Mesendoderm (in vitro differentiated cells): ENCODE measurements around the gene SHISA5. TPM values are rescaled to one million over a fixed set of nuclear protein-coding genes. Genes with fewer than 3 reads are reported as not detected.

ENCODE experiments used
- DNase-seq: peaks from one replicate; pipeline ENCODE4 v3.0.0; 2013
- H2AK5ac ChIP-seq: 2 replicates; pipeline ENCODE4 v1.6.1; 2013; ENCODE audit warnings: low read length, inconsistent platforms
- H2BK120ac ChIP-seq: 2 replicates; pipeline ENCODE4 v1.6.1; 2013; ENCODE audit warnings: low read depth, mild to moderate bottlenecking, low read length, moderate library complexity, mixed read lengths
- H2BK15ac ChIP-seq: replicated peaks from 2 replicates; pipeline ENCODE4 v1.6.1; 2013; ENCODE audit warnings: low read depth, mild to moderate bottlenecking, moderate library complexity
- H2BK5ac ChIP-seq: 2 replicates; pipeline ENCODE4 v1.6.1; 2013; ENCODE audit warnings: low read length, inconsistent platforms
- H3K18ac ChIP-seq: 2 replicates; pipeline ENCODE4 v1.6.1; 2013; ENCODE audit warnings: mild to moderate bottlenecking, low read length, mixed read lengths
- H3K23ac ChIP-seq: one replicate; pipeline ENCODE4 v1.6.1; 2013; ENCODE audit warnings: low read length
- H3K27ac ChIP-seq: 2 replicates; pipeline ENCODE4 v1.5.1; 2013; ENCODE audit warnings: low read depth, mild to moderate bottlenecking, inconsistent platforms, low read length, moderate library complexity
- H3K27me3 ChIP-seq: 2 replicates; pipeline ENCODE4 v1.6.1; 2013; ENCODE audit warnings: low read length, control low read depth, mild to moderate bottlenecking, inconsistent platforms; ENCODE audit not compliant: insufficient read depth, poor library complexity
- H3K36me3 ChIP-seq: 2 replicates; pipeline ENCODE4 v1.6.1; 2013; ENCODE audit warnings: low read length, inconsistent platforms; ENCODE audit not compliant: control insufficient read depth, insufficient read depth
- H3K4ac ChIP-seq: one replicate; pipeline ENCODE4 v1.6.1; 2013; ENCODE audit warnings: low read depth, mild to moderate bottlenecking, low read length, moderate library complexity
- H3K4me1 ChIP-seq: 2 replicates; pipeline ENCODE4 v1.6.1; 2013; ENCODE audit warnings: low read depth, low read length, inconsistent platforms; ENCODE audit not compliant: control insufficient read depth
- H3K4me2 ChIP-seq: 2 replicates; pipeline ENCODE4 v1.6.1; 2013; ENCODE audit warnings: low read length
- H3K4me3 ChIP-seq: 2 replicates; pipeline ENCODE4 v1.5.1; 2013; ENCODE audit warnings: mild to moderate bottlenecking, low read length
- H3K56ac ChIP-seq: one replicate; pipeline ENCODE4 v1.6.1; 2013; ENCODE audit warnings: low read length
- H3K79me1 ChIP-seq: 2 replicates; pipeline ENCODE4 v1.6.1; 2013; ENCODE audit warnings: low read length, inconsistent platforms
- H3K79me2 ChIP-seq: 2 replicates; pipeline ENCODE4 v1.6.1; 2013; ENCODE audit warnings: mild to moderate bottlenecking, low read length; ENCODE audit not compliant: control insufficient read depth, insufficient read depth
- H3K9ac ChIP-seq: 2 replicates; pipeline ENCODE4 v1.6.1; 2013; ENCODE audit warnings: low read length, inconsistent platforms
- H4K5ac ChIP-seq: one replicate; pipeline ENCODE4 v1.6.1; 2013; ENCODE audit warnings: low read length
- H4K8ac ChIP-seq: one replicate; pipeline ENCODE4 v1.6.1; 2013; ENCODE audit warnings: low read depth, mild to moderate bottlenecking, control low read depth, low read length, moderate library complexity
- WGBS: extraction: QIAGEN DNeasy Blood & Tissue Kit; methylation state at CpG from one replicate; pipeline ENCODE4 v1.1.7; 2013; ENCODE audit warnings: low lambda C conversion rate, missing lambda C conversion rate; ENCODE audit not compliant: insufficient coverage; ENCODE audit errors: extremely low coverage; 5-methylcytosine and 5-hydroxymethylcytosine counted together
- small RNA-seq: library from polyadenylated mRNA; stranded (forward); fragments of <200 nt; extraction: miRNeasy Mini kit (QIAGEN cat#:217004); gene quantifications from one replicate; pipeline ENCODE3, GENCODE V24; 2013; ENCODE audit not compliant: insufficient read depth

The SHISA5 gene

DNA sequence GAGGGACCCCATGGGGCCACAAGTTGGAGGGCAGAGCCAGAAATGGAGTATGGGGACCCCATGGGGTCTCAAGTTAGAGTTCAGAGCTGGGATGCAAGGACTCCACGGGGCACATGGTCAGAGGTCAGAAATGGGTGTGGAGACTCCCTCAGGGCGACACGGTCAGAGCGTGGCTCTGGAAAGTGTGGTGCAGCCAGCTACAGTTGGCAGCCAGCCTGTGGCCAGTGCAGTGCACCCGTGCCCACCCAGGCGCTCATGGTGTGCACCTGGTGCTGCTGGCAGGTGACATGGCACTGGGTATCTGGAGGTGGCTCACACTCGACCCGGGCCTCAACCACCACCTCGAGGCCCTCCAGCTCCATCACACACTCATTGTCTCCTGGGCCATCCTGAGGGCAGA, 85.3 kb downstream of the SHISA5 start:
- Histone ChIP-seq H3K56ac (no peak overlapping the region), H3K4ac (no peak overlapping the region), H2BK5ac (no peak overlapping the region), H3K79me1 (peaks cover 8% of the 10 kb centered on the region), H3K4me1 (no peaks in the 10 kb centered on the region), H3K27me3 (no peaks in the 10 kb centered on the region), H3K18ac (no peak overlapping the region), H3K23ac (no peak overlapping the region), H4K5ac (no peak overlapping the region), H2BK120ac (no peak overlapping the region), H2BK15ac (no peak overlapping the region), H3K36me3 (peaks cover 19% of the 10 kb centered on the region), H3K79me2 (peaks cover 4% of the 10 kb centered on the region), H3K27ac (no peak overlapping the region), H3K9ac (no peak overlapping the region), H2AK5ac (no peak overlapping the region), H3K4me3 (no peak overlapping the region), H3K4me2 (no peak overlapping the region), H4K8ac (no peak overlapping the region)
- DNase-seq = no peak
- no CpG with 5 or more reads among the region's 9 CpGs for WGBS

DNA sequence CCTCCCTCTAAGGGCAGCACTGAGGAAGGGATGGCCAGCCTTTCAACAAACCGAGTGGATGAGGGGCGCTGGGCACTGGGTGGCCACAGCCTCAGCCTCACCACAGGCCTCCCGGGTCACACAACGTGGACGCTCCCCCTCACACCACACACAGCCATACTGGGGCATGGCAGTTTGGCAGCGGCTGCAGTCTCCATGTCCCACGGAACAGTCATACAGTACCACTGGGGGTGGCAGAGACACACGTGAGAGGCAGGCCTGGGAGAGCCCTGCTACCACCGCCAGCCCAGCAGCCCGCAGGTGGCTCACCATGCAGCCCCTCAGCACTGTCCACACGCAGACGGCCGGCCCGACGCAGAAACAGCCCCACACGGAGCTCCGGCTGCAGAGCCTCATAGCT, 85.8 kb downstream of the SHISA5 start:
- Histone ChIP-seq H3K4me2 (no peak overlapping the region), H3K23ac (no peak overlapping the region), H2BK15ac (no peak overlapping the region), H3K18ac (no peak overlapping the region), H4K5ac (no peak overlapping the region), H3K27me3 (no peaks in the 10 kb centered on the region), H3K56ac (no peak overlapping the region), H4K8ac (no peak overlapping the region), H2BK120ac (no peak overlapping the region), H2BK5ac (no peak overlapping the region), H2AK5ac (no peak overlapping the region), H3K4ac (no peak overlapping the region), H3K27ac (no peak overlapping the region), H3K9ac (no peak overlapping the region), H3K79me2 (peaks cover 2% of the 10 kb centered on the region), H3K4me3 (no peak overlapping the region), H3K79me1 (peaks cover 8% of the 10 kb centered on the region), H3K36me3 (peaks cover 19% of the 10 kb centered on the region), H3K4me1 (no peaks in the 10 kb centered on the region)
- no CpG with 5 or more reads among the region's 17 CpGs for WGBS
- DNase-seq = no peak

Small RNA genes lying within 50 kb of the gene (small RNA-seq; reads per million reads assigned to genes)
- not detected for gene MIR6823
